Measurements from ENCODE around the gene HYLS1.
"Not testable (repeated sequence)": the region's sequence is repeated elsewhere in the genome, so short reads cannot be mapped to it uniquely, and the experiment has no call there.

HYLS1 gene

DNA sequence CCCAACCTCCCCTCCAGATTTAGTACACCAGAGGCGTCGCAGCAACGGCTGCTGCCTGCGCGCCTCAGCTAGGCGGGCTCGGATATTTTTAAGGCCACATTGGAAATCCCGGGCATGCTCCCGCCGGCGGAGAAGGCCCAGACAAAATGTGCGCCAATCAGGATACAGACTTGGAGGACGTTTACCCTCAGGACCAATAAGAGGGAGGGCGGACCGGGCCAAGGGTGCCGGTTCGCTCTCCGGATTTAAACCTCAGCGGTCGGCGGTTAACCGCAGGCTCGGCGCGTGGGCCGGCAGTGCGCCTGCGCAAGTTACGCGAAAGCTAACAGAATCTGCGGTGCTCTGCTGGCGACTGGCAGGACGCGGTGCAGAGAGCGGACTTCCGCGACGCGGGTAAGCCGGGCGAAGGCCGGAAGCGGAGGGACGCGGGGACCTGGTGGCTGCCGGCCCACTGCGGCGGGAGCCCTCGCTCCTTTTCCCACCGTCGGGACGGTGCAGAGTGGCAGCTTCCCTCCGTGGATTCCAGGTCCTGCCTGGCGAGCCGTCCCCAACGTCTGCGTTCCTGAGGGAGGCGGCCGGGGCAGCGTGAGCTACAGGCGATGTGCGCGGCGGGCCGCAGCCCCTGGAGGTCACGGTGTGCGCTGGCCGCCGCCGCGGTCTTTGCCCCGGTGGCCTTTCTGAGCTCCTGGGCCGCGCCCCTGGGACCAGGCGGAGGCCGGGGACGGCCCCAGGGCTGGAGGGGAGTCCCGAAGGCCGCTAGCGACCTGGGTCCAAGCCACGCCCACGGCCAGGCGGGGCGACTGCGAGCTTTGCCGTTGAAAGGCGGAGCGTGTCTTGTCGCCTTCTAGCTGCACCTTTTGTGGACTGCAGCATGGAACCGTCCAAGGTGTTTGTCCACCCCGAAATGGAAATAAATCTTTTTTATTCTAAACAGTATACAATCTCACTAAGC, at the start of gene HYLS1:
Gene HYLS1, plus strand, starts transcription at position 296 of the 952 bp plus-strand sequence. CDS start 11,701 bp downstream, outside the sequence.
- peak; percentile 96 for DNase-seq (ENCODE audit: low read depth, low spot score)

- DNase-seq (ENCODE audit: low read depth, low spot score): peak; percentile 5
These were observed 45.0 kb upstream of the HYLS1 start for GRCh38 chr11:125842321-125842948.

- DNase-seq (ENCODE audit: low read depth, low spot score): no peak
These were observed 41.3 kb upstream of the HYLS1 start for GRCh38 chr11:125846188-125846587.

GRCh38 chr11:125857670-125858069, 29.8 kb upstream of the HYLS1 start:
- DNase-seq (ENCODE audit: low read depth, low spot score): not testable (repeated sequence)

GRCh38 chr11:125862786-125863185, 24.7 kb upstream of the HYLS1 start:
- DNase-seq (ENCODE audit: low read depth, low spot score): not testable (repeated sequence)

- not testable (repeated sequence) for DNase-seq (ENCODE audit: low read depth, low spot score)
These were observed 22.1 kb upstream of the HYLS1 start for GRCh38 chr11:125865354-125865753.

- no peak for DNase-seq (ENCODE audit: low read depth, low spot score)
These were observed 17.9 kb upstream of the HYLS1 start for GRCh38 chr11:125869521-125869920.

DNA sequence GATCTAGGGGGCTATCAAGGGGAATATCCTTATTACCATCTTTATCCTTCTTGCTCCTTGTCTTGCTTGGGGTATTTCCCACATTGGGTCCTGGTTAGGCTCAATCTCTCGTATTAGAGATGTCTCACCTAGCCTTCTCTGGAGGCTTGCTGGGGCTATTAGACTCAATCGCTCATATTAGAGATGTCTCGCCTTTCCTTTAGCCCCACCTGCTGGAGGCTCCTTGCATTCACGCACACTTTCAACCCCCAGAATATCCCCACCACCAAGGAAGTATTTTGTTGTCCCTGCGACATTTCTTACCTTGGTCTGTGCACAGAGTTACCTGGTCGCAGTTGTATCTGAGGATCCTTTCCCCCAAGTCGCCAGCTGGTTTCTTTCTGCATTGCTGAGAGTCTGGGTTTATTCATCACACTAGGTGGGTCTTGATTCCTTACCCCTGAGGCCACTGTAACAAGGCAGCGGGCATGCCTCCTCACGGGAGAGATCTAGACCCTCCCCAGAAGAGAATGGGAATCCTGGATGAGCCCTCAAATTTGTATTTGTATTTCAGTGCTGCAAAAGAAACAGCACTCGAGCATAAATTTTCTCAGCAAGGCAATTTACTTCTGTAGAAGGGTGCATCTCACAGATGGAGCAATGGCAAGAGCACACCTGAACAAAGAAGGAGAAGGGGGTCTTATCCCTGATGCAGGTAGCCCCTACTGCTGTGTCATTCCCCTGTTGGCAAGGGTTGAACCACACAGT, 15.9 kb upstream of the HYLS1 start:
- DNase-seq (ENCODE audit: low read depth, low spot score): peak; percentile 83

DNA sequence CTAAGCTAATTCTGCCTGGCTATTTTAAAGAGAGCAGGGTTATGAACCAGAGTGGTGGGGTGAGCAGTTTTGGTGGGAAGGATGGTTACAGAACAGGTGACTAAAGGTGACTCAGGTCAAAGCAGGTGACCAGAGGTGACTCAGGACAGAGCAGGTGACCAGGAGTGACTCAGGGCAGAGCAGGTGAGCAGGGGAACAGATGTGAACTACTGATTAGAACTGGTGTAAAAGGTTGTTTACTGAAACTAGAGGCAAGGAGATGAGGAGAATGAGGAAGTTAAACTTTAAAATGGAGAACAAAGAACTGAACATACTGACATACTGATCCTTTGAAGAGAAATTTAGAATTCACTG, 15.4 kb upstream of the HYLS1 start:
- DNase-seq (ENCODE audit: low read depth, low spot score): no peak

DNA sequence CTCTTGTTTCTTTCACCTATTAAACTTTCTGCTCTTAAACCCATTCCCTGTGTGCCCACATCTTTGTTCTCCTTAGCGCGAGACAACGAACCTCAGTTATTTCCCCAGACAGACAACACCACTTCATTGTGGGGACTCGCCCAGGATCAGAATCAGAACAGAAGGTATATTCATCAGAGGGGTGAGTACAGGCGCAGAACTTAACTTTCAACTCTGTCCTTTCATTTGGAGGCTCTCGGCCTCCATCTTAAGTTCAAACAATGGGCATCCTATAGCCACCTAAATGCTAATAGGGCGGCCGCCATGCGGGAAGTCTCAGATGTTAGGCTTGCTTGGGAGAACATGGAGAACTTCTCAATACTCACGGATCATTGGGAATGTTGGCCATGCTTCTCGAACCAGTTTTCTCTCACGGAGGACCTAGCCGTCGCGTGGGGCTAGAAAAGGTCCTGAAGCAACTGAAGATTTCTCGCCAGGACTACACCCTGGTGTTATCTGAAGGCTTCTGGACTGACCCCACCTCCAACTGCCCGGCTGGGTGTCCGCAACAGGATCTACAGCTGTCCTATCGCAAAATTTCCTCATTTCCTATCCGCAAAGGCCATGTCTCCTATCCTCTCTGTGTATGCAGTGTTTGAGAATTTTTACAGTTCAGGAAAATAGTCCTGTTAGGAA, 13.4 kb upstream of the HYLS1 start:
- no peak for DNase-seq (ENCODE audit: low read depth, low spot score)

- DNase-seq (ENCODE audit: low read depth, low spot score): peak; percentile 68
These were observed 12.8 kb upstream of the HYLS1 start for GRCh38 chr11:125874556-125875124.

GRCh38 chr11:125881291-125881690, 6.2 kb upstream of the HYLS1 start:
- no peak for DNase-seq (ENCODE audit: low read depth, low spot score)

DNA sequence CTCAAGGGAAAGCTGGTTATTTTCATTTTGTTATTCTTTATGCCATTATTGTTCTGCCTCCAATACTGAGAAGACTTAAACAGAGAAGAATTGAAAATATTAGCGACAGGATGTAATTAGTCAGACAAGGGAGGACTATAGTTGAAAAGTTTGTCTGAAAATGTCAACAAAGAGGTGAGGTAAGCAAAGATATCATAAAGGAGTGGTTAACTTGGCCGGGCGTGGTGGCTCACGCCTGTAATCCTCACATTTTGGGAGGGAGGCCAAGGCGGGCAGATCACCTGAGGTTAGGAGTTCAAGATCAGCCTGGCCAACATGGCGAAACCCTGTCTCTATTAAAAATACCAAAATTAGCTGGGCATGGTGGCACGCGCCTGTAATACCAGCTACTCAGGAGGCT, 4.1 kb upstream of the HYLS1 start:
- DNase-seq (ENCODE audit: low read depth, low spot score): no peak

DNA sequence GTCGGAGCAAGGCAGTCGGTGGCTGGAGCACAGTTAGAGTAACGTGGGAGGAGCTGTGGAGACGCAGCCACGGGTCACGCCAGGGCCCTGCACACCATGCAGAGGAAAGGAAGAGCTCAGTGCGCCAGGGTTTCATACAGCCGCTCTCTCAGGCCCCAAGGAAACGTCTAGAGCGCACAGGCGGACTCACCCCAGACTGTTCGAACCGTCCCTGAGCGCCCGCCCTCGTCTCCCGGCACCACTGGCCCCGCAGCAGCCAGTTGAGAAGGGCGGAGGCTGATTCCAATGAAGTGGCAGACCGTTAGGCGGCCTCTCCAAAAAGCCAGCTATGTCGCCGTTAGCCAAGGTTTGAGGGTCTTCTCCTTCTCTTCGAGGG, 483 bp upstream of the HYLS1 start:
- no peak for DNase-seq (ENCODE audit: low read depth, low spot score)

- DNase-seq (ENCODE audit: low read depth, low spot score): no peak
These were observed 3.1 kb downstream of the HYLS1 start for GRCh38 chr11:125890447-125891100.

GRCh38 chr11:125892071-125892470, 4.6 kb downstream of the HYLS1 start:
- no peak for DNase-seq (ENCODE audit: low read depth, low spot score)

DNA sequence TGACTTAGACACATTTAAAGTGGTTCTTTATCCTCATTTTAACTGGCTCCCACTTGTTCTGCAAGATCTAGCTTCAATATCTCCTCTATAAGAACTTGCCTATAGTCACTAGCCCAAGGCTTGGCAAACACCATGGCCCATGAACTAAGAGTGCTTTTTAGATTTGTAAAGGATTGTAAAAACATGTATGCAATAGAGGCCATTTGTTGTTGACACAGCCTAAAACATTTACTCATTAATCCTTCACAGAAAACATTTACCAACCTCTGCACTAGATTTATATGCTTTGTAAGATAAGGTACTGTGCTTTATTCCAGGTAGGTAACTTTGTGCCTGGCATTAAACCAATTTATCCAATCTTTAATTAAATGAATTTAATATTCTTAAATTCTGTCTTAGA, 5.5 kb downstream of the HYLS1 start:
- no peak for DNase-seq (ENCODE audit: low read depth, low spot score)

DNA sequence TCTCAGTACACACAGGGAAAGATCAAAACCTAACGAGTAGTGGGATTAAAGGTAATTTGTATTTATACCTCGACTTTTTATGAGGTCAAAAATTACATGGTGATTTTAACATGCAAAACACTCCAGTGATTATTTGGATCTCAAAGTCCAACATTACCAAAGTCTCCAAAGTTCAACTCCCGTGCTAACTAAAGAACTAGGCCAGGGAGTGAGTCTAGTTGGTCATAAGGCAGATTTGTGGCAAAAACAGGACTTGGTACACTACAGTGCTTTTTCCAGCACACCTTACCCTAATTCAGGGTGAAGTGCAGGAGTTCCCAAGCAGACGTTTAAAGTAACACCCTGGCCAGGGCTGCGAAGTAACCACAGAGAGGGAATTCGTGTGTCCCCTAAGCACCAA, 14.4 kb downstream of the HYLS1 start:
- DNase-seq (ENCODE audit: low read depth, low spot score): no peak

DNA sequence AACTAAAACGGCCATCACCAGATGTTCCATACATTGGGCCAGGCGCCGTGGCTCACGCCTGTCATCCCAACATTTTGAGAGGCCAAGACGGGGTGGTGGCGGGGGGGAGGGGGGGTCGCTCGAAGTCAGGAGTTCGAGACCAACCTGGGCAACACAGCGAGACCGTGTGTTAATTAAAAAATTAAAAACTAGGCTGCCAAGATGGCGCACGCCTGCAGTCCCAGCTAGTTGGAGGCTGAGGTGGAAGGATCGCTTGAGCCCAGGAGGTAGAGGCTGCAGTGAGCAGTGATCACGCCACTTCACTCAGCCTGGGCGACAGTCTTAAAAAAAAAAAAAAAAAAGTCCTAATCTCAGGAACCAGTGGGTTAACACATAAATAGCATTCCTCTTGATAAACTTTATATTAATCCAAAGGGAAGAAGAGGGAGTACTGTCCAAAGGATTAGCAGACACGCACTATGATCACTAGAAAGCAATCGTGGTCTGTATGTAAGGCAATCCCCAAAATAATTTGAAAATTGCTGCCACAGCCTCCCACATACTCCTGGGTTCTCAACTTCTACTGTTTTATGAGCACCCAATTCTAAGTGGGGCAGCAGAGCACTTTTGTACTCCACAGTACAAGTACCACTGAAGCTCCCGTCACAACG, 14.9 kb downstream of the HYLS1 start:
- no peak for DNase-seq (ENCODE audit: low read depth, low spot score)

Data from ELF-1 (cell line).